Vagina (tissue), 2 donors: ENCODE data around the gene KATNIP. TPM values are rescaled to one million over a fixed set of nuclear protein-coding genes. Genes with fewer than 3 reads are reported as not detected.

Experiments used
- DNase-seq, 2 donors: peaks; one replicate each; pipeline ENCODE4 v3.0.0-alpha.2; 2017; ENCODE audit errors: extremely low spot score in 2 of 2
- H3K27ac ChIP-seq: fragments of 200-600 bp; sonication (generic); one replicate; pipeline ENCODE4 v1.5.1; 2019
- H3K27me3 ChIP-seq: fragments of 200-600 bp; sonication (generic); one replicate; pipeline ENCODE4 v1.5.1; 2019
- H3K36me3 ChIP-seq, 2 donors: fragments of 200-600 bp; sonication (generic); one replicate each; pipeline ENCODE4 v1.5.1; 2017 to 2019
- H3K4me1 ChIP-seq: fragments of 200-600 bp; sonication (generic); one replicate; pipeline ENCODE4 v1.5.1; 2019
- H3K4me3 ChIP-seq, 2 donors: fragments of 200-600 bp; sonication (generic); 1 replicate in 1 of 2; 2 replicates in 1 of 2; pipeline ENCODE4 v1.5.1; 2016 to 2019
- H3K9me3 ChIP-seq: fragments of 200-600 bp; sonication (generic); one replicate; pipeline ENCODE4 v1.5.1; 2019
- CTCF ChIP-seq, 3 experiments: fragments of 450-650 bp in 2 of 3; fragments of 200-600 bp in 1 of 3; sonication (generic) in 1 of 3; IDR thresholded peaks; one replicate each; pipeline ENCODE4 v1.5.1; 2017 to 2019; ENCODE audit warnings: antibody characterized with exemption in 3 of 3, mild to moderate bottlenecking in 2 of 3, moderate library complexity in 2 of 3
- POLR2A ChIP-seq, 2 donors: fragments of 450-650 bp; IDR thresholded peaks; one replicate each; pipeline ENCODE4 v1.6.1; 2017; ENCODE audit warnings: antibody characterized with exemption in 2 of 2, mild to moderate bottlenecking in 2 of 2, moderate library complexity in 2 of 2
- POLR2AphosphoS5 ChIP-seq, 2 donors: sonication (generic); formaldehyde crosslinking; IDR thresholded peaks; one replicate each; pipeline ENCODE4 v1.9.0; 2017; ENCODE audit warnings: antibody characterized with exemption in 2 of 2, mild to moderate bottlenecking in 2 of 2, low read depth in 1 of 2; ENCODE audit not compliant: insufficient read depth in 1 of 2
- intact Hi-C: fragments of 100-400 bp; cut with DNase I; formaldehyde crosslinking; loops from one replicate; pipeline ENCODE4 v1.15.1; 2023
- total RNA-seq: library from RNA; depleted of rRNA; stranded (reverse); fragments of >200 nt; gene quantifications from one replicate; pipeline ENCODE4 v1.2.3, GENCODE V29; 2016

Gene KATNIP
- total RNA-seq, 1 donor from 2014 or later = 27.0 TPM

GRCh38 chr16:27595993-27596392 lies 46.0 kb downstream of the KATNIP start:
- H3K9me3 ChIP-seq = no peaks in the 10 kb centered on the region
- DNase-seq = no peak
- TF ChIP-seq POLR2A (IDR thresholded peaks at IDR 0.05) = no peak
- no peak for TF ChIP-seq POLR2AphosphoS5 (IDR thresholded peaks at IDR 0.05; ENCODE audit: insufficient read depth in 1 of 2, low read depth in 1 of 2)
- TF ChIP-seq CTCF (IDR thresholded peaks at IDR 0.05) = no peak
- no peaks in the 10 kb centered on the region for H3K27me3 ChIP-seq
- no peak overlapping the region for H3K4me3 ChIP-seq
- H3K27ac ChIP-seq = no peak overlapping the region
- intact Hi-C loops = no loop called here
- no peaks in the 10 kb centered on the region for H3K36me3 ChIP-seq
- no peaks in the 10 kb centered on the region for H3K4me1 ChIP-seq

GRCh38 chr16:27596411-27596810 lies 46.5 kb downstream of the KATNIP start:
- no peak for DNase-seq

GRCh38 chr16:27597361-27597760 lies 47.4 kb downstream of the KATNIP start:
- intact Hi-C loops = no loop called here
- Histone ChIP-seq H3K27me3 (no peaks in the 10 kb centered on the region), H3K4me1 (no peaks in the 10 kb centered on the region), H3K9me3 (no peaks in the 10 kb centered on the region), H3K27ac (no peak overlapping the region), H3K4me3 (no peak overlapping the region), H3K36me3 (no peaks in the 10 kb centered on the region)
- DNase-seq = no peak
- TF ChIP-seq POLR2A (IDR thresholded peaks at IDR 0.05) (no peak), CTCF (IDR thresholded peaks at IDR 0.05) (no peak), POLR2AphosphoS5 (IDR thresholded peaks at IDR 0.05; ENCODE audit: insufficient read depth in 1 of 2, low read depth in 1 of 2) (no peak)

More at GRCh38 chr16:27596411-27596810, 46.5 kb downstream of the KATNIP start:
- H3K27me3 ChIP-seq = no peaks in the 10 kb centered on the region
- TF ChIP-seq CTCF (IDR thresholded peaks at IDR 0.05) = no peak
- no peak for TF ChIP-seq POLR2A (IDR thresholded peaks at IDR 0.05)
- TF ChIP-seq POLR2AphosphoS5 (IDR thresholded peaks at IDR 0.05; ENCODE audit: insufficient read depth in 1 of 2, low read depth in 1 of 2) = no peak
- H3K27ac ChIP-seq = no peak overlapping the region
- no peaks in the 10 kb centered on the region for H3K36me3 ChIP-seq
- no peaks in the 10 kb centered on the region for H3K9me3 ChIP-seq
- intact Hi-C loops = no loop called here
- no peak overlapping the region for H3K4me3 ChIP-seq
- H3K4me1 ChIP-seq = no peaks in the 10 kb centered on the region

GRCh38 chr16:27598220-27598619 lies 48.3 kb downstream of the KATNIP start:
- DNase-seq = no peak
- TF ChIP-seq POLR2A (IDR thresholded peaks at IDR 0.05) (no peak), POLR2AphosphoS5 (IDR thresholded peaks at IDR 0.05; ENCODE audit: insufficient read depth in 1 of 2, low read depth in 1 of 2) (no peak), CTCF (IDR thresholded peaks at IDR 0.05) (no peak)
- H3K36me3 ChIP-seq = no peaks in the 10 kb centered on the region
- H3K4me1 ChIP-seq = no peaks in the 10 kb centered on the region
- H3K9me3 ChIP-seq = no peaks in the 10 kb centered on the region
- H3K27me3 ChIP-seq = no peaks in the 10 kb centered on the region
- H3K4me3 ChIP-seq = no peak overlapping the region
- intact Hi-C loops = no loop called here
- no peak overlapping the region for H3K27ac ChIP-seq

GRCh38 chr16:27598931-27599565 lies 49.1 kb downstream of the KATNIP start:
- no peak overlapping the region for H3K4me3 ChIP-seq
- no peaks in the 10 kb centered on the region for H3K9me3 ChIP-seq
- no peak for DNase-seq
- no peaks in the 10 kb centered on the region for H3K4me1 ChIP-seq
- H3K27ac ChIP-seq = no peak overlapping the region
- H3K36me3 ChIP-seq = no peaks in the 10 kb centered on the region
- no peak for TF ChIP-seq POLR2AphosphoS5 (IDR thresholded peaks at IDR 0.05; ENCODE audit: insufficient read depth in 1 of 2, low read depth in 1 of 2)
- TF ChIP-seq POLR2A (IDR thresholded peaks at IDR 0.05) = no peak
- no peak for TF ChIP-seq CTCF (IDR thresholded peaks at IDR 0.05)
- intact Hi-C loops = no loop called here
- H3K27me3 ChIP-seq = no peaks in the 10 kb centered on the region
